ENCODE results near the gene ZNF157.

GRCh38 chrX:47413179-47413594 is 42.8 kb downstream of the ZNF157 start:
- TF ChIP-seq ATF7 (IDR thresholded peaks at IDR 0.05; ENCODE audit: low read depth) (no peak), NFYB (IDR thresholded peaks at IDR 0.05; ENCODE audit: insufficient read depth, low read depth, low read length) (no peak), SP1 (IDR thresholded peaks at IDR 0.05; ENCODE audit: low read depth, low read length) (no peak), CTCF (IDR thresholded peaks at IDR 0.05 in 2 of 3, conservative IDR thresholded peaks at IDR 0.05 in 1 of 3; ENCODE audit: control insufficient read depth in 2 of 3, extremely low read depth in 1 of 3, insufficient read depth in 1 of 3, low read depth in 3 of 3, low read length in 3 of 3) (no peak), RAD21 (IDR thresholded peaks at IDR 0.05; ENCODE audit: insufficient read depth, low read depth, low read length) (no peak), EZH2 (IDR thresholded peaks at IDR 0.05; ENCODE audit: borderline replicate concordance, control insufficient read depth, low read depth, low read length) (no peak), JUND (IDR thresholded peaks at IDR 0.05; ENCODE audit: low read depth, low read length) (no peak)
